OCI-M2 (cell line): ENCODE results near the gene NOB1.

ENCODE experiments used
- DNase-seq: peaks from one replicate; lab custom pipeline; 2025; ENCODE audit not compliant: unreplicated experiment; lab: John Stamatoyannopoulos, UW

NOB1 gene

GRCh38 chr16:69721441-69721957 is 33.2 kb downstream of the NOB1 start:
- DNase-seq = no peak

DNA sequence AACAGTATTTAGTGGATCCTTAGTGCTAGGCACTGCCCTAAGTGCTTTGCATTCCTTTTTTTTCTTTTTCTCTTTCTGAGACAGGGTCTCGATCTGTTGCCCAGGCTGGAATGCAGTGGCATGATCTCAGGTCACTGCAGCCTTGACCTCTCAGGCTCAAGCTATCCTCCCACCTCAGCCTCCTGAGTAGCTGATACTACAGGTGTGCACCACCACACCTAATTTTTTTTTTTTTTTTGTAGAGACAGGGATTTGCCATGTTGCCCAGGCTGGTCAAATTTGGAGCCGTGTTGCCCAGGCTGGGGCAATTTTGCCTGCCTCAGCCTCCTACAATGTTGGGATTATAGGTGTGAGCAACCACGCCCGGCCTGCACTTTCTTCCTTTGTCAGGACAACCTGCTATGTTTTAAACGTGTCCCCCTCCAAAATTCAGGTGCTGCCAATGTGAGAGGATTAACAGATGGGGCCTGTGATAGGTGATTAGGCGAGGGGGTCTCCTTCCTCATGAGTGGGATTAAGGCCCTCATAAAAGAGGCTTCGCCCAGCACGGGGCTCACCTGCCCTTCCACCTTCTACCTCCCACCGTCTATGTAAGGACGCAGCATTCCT is 33.8 kb downstream of the NOB1 start:
- no peak for DNase-seq

DNA sequence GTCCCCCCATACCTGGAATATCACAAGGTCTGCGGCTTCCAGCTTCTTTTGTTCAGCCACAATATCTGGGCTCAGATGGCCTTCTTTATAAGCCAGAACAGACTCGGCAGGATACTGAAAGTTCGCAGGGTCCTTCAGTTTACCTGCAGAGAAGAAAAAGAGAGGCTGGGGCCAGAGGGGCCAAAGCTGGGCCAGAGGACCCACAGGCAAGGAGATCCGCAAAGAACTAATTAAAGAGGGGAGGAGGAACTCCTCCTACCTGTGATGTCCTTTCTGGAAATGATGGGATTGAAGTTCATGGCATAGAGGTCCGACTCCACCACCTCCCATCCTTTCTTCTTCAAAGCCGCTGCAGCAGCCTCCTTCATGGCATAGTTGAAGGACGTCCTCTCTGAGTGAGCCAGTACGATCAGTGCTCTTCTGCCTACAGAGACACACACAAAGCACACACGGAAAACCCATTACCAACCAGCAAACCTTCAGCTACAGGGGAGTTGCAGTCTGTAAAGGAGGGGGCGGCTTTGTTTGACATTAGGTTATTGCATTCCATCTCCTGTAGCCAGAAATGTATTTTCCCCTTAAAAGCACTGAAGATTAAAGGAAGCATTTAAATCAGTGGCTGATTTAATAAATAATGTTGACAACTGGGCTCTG is 36.5 kb downstream of the NOB1 start:
- DNase-seq = no peak

DNA sequence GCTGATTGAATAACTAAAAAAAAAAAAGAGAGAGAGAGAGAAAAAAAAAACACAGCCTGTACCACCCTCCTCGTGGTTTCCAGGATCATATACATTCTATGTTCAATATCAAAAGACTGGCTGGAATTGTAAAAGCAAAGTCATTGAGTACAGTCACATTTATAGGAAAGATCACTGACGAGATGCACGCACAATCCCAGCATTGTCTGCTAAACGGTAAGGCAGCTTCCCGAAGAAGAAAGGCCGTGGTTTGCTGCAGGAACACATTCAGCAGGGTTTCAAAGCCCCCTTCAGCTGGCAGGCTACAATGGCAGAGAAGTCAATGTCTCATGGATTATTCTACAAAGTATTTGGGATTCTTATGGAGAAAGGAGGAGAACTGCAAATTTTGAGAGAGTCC is 37.7 kb downstream of the NOB1 start:
- DNase-seq = no peak

GRCh38 chr16:69712914-69713581 is 41.7 kb downstream of the NOB1 start:
- DNase-seq = no peak

DNA sequence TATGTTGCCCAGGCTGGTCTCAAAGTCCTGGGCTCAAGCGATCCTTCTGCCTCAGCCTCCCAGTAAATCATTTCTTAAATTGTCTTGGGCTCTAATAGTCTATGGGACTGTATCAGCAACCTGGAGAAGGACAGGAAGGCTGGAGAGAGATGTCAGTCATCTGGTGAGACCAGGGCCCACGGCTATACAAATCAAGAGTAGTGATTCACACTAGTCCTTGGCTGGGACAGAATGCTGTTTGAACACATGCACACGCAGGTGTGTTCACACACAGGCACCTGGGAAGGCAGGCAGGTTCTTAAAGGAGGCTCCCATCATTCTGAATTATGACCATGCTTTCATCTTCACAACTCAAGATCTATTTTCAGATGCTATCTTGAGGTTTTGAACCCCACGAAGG is 42.4 kb downstream of the NOB1 start:
- DNase-seq = no peak

- DNase-seq = no peak
These were observed 43.5 kb downstream of the NOB1 start for GRCh38 chr16:69711115-69711740.

DNA sequence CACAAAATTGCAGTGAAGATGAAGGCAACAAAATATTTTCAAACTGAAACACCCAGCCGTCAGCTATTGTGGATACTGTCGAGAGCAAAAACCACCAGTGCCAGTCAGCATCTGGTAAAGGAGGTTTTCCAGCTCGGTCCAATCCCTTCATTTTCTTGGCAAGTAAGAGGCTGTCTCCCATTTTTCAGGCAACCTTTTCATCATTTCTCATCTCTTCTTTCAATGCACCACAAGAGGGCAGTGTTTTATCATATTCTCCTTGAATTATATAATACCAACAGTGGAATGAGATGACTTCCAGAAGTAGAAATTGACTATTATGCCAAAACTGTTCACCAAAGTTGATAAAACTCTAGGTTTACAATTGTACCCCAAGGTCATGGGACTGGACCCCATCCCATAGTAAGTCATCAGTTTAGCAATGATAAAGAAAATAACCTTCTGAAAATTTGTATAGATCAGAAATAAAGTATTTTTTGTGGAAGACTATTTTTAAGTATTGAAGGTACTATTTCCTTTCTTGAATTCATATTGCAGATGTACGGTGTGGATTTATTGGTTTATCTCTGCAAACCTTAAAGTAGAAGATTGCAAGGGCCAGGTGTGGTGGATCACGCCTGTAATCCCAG is 45.2 kb downstream of the NOB1 start:
- DNase-seq = peak; percentile 21

DNA sequence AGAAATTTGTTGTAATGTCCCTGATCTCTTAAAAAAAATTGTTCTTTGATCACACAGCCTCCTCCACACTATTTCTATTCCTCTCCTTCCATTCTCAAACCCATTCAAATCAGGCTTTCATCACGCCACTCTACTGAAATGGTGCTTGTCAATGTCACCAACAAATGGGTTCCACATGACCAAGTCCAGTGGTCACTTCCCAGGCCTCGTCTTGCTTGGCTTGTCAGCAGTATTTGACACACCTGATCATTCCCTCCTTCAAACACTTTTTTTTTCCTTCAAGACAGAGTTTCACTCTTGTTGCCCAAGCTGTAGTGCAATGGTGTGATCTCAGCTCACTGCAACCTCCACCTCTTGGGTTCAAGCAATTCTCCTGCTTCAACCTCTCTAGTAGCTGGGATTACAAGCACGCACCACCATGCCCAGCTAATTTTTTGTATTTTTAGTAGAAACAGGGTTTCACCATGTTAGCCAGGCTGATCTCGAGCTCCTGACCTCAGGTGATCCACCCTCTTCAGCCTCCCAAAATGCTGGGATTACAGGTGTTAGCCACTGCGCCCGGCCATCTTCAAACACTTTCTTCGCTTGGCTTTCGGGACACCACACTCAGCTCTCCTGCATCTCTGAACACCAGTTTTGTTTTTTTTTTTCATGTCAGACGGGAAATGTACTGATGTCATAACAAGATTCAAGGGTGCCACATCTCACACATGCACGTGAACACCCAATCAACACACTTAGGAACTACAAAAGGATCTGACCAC is 46.6 kb downstream of the NOB1 start:
- DNase-seq = no peak

DNA sequence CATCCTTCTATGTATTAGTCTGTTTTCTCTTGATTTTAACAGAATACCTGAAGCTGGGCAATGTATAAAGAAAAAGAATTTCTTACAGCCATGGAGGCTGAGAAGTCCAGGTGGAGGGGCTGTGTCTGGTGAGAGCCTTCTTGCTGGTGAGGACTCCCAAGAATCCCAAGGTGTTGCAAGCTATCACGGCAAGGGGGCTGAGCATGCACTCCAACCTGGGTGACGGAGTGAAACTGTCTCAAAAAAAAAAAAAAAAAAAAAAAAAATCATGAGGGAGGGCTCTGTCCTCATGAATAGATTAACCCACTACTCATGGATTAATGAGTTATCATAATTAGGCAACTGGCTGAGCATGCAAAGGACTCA is 47.8 kb downstream of the NOB1 start:
- DNase-seq = no peak

GRCh38 chr16:69706256-69706974 is 48.3 kb downstream of the NOB1 start:
- DNase-seq = no peak

DNA sequence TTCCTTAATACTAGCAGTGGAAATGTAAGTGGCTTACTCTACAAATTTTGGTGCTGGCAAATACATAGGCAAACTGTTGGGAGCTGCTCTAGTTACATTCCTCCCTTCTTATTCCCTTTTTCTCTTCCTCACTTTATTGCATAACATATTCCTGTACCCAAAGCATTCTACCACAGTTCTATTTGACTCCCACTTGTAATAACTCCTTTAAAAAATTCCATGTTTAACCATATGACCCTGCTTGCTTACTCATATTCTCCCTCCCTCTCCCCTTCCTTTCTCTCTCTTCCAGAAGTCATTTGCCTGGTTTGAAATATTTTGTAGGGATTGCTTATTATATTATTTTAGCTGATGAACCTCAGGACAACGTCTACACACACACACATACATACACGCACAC is 51.1 kb downstream of the NOB1 start:
- DNase-seq = no peak

DNA sequence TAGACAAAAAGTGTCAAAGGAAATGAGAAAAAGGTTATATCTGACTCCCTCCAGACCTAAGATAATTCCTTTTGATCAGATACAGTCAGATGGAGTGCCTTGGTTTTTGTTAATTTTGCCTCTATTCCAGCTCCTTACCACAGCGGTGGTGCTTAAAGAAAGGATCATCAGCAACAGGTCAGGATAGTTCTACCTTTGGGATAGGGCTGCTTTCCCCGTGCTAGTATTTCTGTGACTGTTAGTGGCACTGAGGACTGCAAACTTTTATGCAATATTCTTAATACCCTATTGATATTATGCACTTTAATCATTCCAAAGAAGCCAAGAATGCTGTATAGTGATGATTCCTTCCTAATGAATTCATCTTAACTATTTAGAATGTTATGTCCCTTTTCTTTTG is 52.9 kb downstream of the NOB1 start:
- DNase-seq = no peak

DNA sequence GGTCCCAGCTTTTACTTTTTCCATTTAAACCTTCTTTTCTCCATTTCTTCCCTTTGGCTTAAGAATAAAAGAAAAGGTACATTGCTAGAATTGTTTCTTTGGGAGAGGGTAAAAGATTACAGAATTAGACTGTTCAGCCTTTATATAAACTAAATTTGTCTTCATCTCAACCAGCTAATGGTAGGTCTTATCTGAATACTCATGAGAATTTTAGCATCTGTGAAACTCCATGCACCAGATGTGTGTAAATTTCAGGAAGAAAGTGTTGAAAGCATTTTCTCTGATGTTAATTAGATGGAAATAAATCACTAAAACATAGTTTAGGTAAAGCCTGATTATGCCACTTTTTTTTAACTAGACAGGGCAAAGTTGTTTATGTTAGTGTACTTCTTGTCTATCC is 53.3 kb downstream of the NOB1 start:
- DNase-seq = no peak

- DNase-seq = no peak
These were observed 54.8 kb downstream of the NOB1 start for GRCh38 chr16:69699915-69700314.

- no peak for DNase-seq
These were observed 56.3 kb downstream of the NOB1 start for GRCh38 chr16:69698404-69698803.

GRCh38 chr16:69693916-69694315 is 60.8 kb downstream of the NOB1 start:
- no peak for DNase-seq

- DNase-seq = no peak
These were observed 62.5 kb downstream of the NOB1 start for GRCh38 chr16:69691980-69692911.
